ENCODE measurements around the gene FBXL7.

DNA sequence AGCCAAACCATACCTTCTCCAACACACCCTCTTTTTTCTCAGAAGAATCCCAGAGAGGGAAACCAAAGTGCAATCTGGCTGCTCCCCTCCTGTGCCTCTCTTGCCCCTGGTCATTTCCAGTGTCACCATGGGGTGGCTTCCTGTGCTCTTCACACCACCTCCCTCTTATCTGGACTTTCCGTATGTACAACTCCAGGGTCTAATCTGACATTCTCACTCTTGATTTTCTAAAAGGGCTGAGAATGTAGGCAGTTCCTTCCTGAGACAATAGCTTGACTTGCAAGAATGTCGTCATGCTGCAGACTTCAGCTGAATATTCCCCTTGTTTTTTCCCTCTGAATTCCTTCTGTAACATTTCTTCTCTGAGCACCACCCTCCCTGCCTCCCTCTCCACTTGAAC, 110.2 kb downstream of the FBXL7 start:
- TF ChIP-seq, protein P1, sequence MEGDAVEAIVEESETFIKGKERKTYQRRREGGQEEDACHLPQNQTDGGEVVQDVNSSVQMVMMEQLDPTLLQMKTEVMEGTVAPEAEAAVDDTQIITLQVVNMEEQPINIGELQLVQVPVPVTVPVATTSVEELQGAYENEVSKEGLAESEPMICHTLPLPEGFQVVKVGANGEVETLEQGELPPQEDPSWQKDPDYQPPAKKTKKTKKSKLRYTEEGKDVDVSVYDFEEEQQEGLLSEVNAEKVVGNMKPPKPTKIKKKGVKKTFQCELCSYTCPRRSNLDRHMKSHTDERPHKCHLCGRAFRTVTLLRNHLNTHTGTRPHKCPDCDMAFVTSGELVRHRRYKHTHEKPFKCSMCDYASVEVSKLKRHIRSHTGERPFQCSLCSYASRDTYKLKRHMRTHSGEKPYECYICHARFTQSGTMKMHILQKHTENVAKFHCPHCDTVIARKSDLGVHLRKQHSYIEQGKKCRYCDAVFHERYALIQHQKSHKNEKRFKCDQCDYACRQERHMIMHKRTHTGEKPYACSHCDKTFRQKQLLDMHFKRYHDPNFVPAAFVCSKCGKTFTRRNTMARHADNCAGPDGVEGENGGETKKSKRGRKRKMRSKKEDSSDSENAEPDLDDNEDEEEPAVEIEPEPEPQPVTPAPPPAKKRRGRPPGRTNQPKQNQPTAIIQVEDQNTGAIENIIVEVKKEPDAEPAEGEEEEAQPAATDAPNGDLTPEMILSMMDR (IDR thresholded peaks at IDR 0.05) = no peak
- TF ChIP-seq POLR2A (IDR thresholded peaks at IDR 0.05) (no peak), EP300 (IDR thresholded peaks at IDR 0.05) (no peak)

Data from suprapubic skin (tissue), 3 donors.